Small intestine (tissue), 7 donors: ENCODE results near the gene ATP6V1E1. TPM values are rescaled to one million over a fixed set of nuclear protein-coding genes. Genes with fewer than 3 reads are reported as not detected.

Source experiments
- DNase-seq, 2 donors: peaks; one replicate each; pipeline versions ENCODE4 v3.0.0 to v3.0.0-alpha.2; 2013
- FAIRE-seq: peaks from 2 replicates; lab custom pipeline; 2012; peaks lifted over from hg19 to GRCh38; lab: Jason Lieb, UNC
- H3K27ac ChIP-seq, 3 donors: one replicate each; pipeline ENCODE4 v1.5.1; 2013; ENCODE audit warnings: low read length in 2 of 3, mild to moderate bottlenecking in 2 of 3, control low read depth in 1 of 3, inconsistent platforms in 1 of 3, low read depth in 1 of 3, moderate library complexity in 1 of 3
- H3K27me3 ChIP-seq, 3 donors: one replicate each; pipeline ENCODE4 v1.6.1; 2013; ENCODE audit warnings: low read length in 3 of 3, inconsistent platforms in 1 of 3; ENCODE audit not compliant: control insufficient read depth in 3 of 3, insufficient read depth in 3 of 3
- H3K36me3 ChIP-seq, 3 donors: one replicate each; pipeline ENCODE4 v1.6.1; 2013; ENCODE audit warnings: low read length in 3 of 3, inconsistent platforms in 1 of 3, low read depth in 1 of 3, mild to moderate bottlenecking in 1 of 3, moderate library complexity in 1 of 3; ENCODE audit not compliant: control insufficient read depth in 3 of 3, insufficient read depth in 2 of 3
- H3K4me1 ChIP-seq, 3 donors: one replicate each; pipeline ENCODE4 v1.6.1; 2013; ENCODE audit warnings: low read length in 2 of 3, inconsistent platforms in 1 of 3, low read depth in 1 of 3, mild to moderate bottlenecking in 1 of 3, moderate library complexity in 1 of 3; ENCODE audit not compliant: control insufficient read depth in 3 of 3, insufficient read depth in 2 of 3
- H3K4me3 ChIP-seq, 3 donors: one replicate each; pipeline ENCODE4 v1.5.1; 2013; ENCODE audit warnings: low read length in 3 of 3, control low read depth in 1 of 3, inconsistent platforms in 1 of 3, low read depth in 1 of 3, mild to moderate bottlenecking in 1 of 3, moderate library complexity in 1 of 3
- H3K9me3 ChIP-seq, 2 donors: one replicate each; pipeline ENCODE4 v1.6.1; 2013; ENCODE audit warnings: low read depth in 1 of 2, low read length in 1 of 2; ENCODE audit not compliant: control insufficient read depth in 2 of 2, insufficient read depth in 1 of 2
- WGBS, 3 donors: extraction: QIAGEN DNeasy Blood & Tissue Kit; methylation state at CpG; one replicate each; pipeline ENCODE4 v1.1.7; 2013; 5-methylcytosine and 5-hydroxymethylcytosine counted together
- polyA plus RNA-seq, 4 donors: library from polyadenylated mRNA; stranded (reverse) in 3 of 4; unstranded in 1 of 4; fragments of 200-250 nt in 3 of 4; fragments of 120-200 nt in 1 of 4; gene quantifications; one replicate each; pipeline versions ENCODE4 v1.2.1 to v1.2.3, GENCODE V29; 2013
- donor health status: healthy with polysubstance abuse.
- donor health status: control.
- donor health status: control.
- donor health status: Bipolar disorder and iron deficiency.
- donor health status: healthy.

The ATP6V1E1 gene
- polyA plus RNA-seq, 4 donors: 92.4 to 131 (median 104) TPM

DNA sequence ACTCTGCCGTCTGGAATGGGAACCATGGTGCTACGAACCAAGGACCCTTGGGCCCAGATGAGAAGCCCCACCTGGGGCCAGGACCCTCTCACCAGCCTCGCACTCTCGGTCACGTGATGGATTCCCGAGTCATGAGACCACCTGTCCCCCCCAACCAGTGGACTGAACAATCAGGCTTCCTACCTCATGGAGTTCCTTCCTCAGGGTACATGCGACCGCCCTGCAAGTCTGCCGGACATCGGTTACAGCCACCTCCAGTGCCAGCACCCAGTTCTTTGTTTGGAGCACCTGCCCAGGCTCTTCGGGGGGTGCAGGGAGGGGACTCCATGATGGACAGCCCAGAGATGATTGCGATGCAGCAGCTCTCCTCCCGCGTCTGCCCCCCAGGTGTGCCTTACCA lies 86.1 kb downstream of the ATP6V1E1 start:
- FAIRE-seq (no peak), DNase-seq (no peak)
- Histone ChIP-seq H3K27me3 (no peaks in the 10 kb centered on the region), H3K36me3 (no peaks in the 10 kb centered on the region), H3K4me3 (no peak overlapping the region), H3K4me1 (no peaks in the 10 kb centered on the region), H3K27ac (no peak overlapping the region), H3K9me3 (no peaks in the 10 kb centered on the region)
- 91 to 95% (median 91%) methylated on average over 14 of the region's 14 CpGs for WGBS, 3 donors

Other genes with a start within 250 kb of the ATP6V1E1 start
- gene SLC25A18, start 65.3 kb downstream of the ATP6V1E1 start, polyA plus RNA-seq: 1 to 10 TPM in 1 of 4 donors, under 1 TPM in 1, not detected in 2; 0.38 to 2.1 TPM
- gene BCL2L13, start 10.0 kb upstream of the ATP6V1E1 start, polyA plus RNA-seq: 10 to 100 TPM; 15.1 to 35.1 (median 20.6) TPM
- 10 to 100 TPM; 12.7 to 59.4 (median 19.6) TPM for gene BID, start 145.7 kb upstream of the ATP6V1E1 start, polyA plus RNA-seq